ENCODE results near the gene ARHGDIG.

The ARHGDIG gene

DNA sequence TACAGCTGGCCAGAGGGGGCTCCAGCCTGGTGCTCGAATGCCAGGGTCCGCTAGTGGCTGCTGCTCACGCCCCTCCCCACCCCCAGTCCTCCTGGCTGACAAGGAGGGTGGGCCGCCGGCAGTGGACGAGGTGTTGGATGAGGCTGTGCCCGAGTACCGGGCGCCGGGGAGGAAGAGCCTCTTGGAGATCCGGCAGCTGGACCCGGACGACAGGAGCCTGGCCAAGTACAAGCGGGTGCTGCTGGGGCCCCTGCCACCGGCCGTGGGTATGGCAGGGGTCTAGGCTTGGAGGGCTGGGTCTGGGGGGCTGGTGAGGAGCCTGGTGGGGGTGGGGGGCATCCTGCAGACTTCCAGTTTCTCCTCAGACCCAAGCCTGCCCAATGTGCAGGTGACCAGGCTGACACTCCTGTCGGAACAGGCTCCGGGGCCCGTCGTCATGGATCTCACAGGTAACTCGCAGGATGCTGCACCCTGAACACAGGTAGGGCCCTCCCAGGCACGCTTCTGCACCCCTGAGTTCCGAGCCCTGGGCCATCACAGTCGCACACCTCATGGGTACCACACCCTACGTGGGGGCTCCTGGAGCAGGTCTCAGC lies 1.4 kb downstream of the ARHGDIG start:
- DNase-seq = no peak

GRCh38 chr16:282491-282890 lies 2.1 kb downstream of the ARHGDIG start:
- no peak for DNase-seq

GRCh38 chr16:283033-283805 lies 2.8 kb downstream of the ARHGDIG start, which contains the start of gene PDIA2:
PDIA2 (plus strand) TSS chr16:283164; CDS start chr16:283170, 6 bp downstream.
- DNase-seq = no peak

- DNase-seq = no peak
These were observed 4.1 kb downstream of the ARHGDIG start for GRCh38 chr16:284204-285120.

- DNase-seq = no peak
These were observed 5.0 kb downstream of the ARHGDIG start for GRCh38 chr16:285146-286055.

DNA sequence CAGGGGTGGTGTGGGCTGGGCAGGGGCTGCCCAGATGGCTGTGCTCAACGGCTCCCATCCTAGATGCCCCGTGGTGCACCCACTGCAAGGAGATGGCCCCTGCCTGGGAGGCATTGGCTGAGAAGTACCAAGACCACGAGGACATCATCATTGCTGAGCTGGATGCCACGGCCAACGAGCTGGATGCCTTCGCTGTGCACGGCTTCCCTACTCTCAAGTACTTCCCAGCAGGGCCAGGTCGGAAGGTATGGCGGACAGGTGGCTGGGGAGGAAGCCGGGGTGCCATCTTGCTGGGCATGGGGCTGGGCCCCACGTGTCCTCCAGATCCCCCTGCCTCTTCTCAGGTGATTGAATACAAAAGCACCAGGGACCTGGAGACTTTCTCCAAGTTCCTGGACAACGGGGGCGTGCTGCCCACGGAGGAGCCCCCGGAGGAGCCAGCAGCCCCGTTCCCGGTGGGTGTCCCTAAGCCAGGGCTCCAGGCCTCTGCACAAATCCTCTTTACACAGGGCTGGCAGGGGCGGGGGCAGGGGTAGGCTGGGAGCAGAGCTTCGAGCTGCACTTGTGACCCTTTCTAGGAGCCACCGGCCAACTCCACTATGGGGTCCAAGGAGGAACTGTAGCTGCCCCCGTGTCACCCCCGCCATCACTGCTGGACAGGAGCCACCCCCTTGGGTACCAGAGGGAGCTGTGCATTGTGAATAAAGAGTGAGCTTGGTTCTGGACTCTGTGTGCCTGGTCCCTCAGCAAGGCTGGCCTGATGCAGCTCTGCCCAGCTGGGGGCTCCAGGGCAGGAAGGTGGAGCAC lies 6.3 kb downstream of the ARHGDIG start:
- DNase-seq = no peak

DNA sequence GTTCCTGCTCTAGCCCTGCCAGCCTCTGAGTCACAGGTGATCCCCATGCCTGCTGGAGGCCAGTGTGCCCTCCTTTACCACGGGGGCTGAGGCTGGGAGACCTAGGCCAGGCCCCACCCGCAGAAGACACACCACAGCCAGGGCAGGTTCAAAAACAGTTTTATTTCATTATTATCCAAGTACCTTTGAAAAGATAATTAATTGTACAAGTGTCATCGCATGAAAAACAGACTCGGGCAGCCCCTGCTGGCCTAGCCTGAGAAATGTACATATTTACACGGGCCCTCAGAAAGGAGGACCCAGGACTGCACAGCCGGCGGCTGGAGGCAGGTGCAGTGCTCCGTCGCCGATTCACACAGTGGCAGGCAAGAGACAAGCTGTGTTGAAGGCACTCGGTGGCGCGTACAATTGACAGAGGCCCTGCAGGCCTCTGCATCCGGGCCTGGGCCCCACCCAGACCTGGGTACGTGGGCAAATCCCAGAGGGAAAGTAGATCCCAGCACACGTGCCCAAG lies 7.0 kb downstream of the ARHGDIG start:
- no peak for DNase-seq

- DNase-seq = no peak
These were observed 7.9 kb downstream of the ARHGDIG start for GRCh38 chr16:287981-288920.

- DNase-seq = no peak
These were observed 9.1 kb downstream of the ARHGDIG start for GRCh38 chr16:289395-289997.

DNA sequence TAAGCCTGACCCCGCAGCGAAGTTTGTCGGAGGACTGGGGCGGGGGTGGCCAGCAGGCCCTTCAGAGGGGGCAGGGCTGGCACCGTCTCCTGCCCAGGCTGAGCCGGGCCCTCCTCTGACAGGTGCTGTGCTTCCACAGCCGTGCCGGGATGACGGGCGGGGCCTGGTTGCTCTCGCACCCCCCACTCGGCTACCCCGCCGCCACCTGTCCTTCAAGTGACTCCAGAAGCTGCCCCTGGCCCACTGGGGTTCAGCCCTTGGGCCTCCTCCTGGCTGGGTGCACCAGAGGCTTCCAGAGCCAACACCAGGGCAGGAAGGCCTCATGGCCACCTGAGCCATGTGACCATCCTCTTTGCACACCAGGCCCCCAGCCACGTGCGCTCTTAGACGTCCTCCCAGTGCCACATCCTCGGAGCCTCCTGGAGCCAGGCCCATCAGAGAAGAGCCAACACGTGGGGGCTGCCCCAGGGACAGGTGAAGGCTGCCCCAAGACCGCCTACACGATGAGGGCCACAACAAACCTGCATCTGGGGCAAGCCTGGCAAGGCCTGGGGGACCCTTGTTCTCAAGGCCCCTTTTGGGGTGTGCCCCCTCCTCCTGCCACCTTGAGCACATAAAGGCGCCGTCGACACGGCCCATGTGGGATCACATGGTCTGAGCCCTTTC lies 9.8 kb downstream of the ARHGDIG start:
- DNase-seq = no peak

GRCh38 chr16:290681-291405 lies 10.5 kb downstream of the ARHGDIG start:
- no peak for DNase-seq

- DNase-seq = no peak
These were observed 11.1 kb downstream of the ARHGDIG start for GRCh38 chr16:291539-291938.

GRCh38 chr16:293043-293775 lies 12.8 kb downstream of the ARHGDIG start:
- DNase-seq = no peak

DNA sequence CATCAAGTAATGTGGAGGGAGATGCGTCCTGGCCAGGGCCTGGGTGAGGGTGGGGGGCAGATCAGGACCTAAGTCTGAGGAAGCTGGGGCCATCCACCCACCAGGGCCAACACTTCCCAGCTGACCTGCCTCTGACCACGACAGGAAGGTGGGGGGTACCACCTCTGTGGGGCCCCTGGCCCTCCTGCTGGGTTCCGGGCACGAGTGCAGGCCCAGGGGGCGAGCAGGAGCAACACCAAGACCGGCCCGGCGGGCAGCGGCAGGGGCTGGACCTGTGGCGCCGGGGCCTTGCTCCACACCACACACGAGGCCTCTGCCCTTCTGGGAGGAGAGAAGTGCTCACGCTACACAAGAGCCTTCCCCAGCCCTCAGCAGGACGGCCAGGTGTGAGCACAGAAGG lies 15.9 kb downstream of the ARHGDIG start:
- no peak for DNase-seq

- DNase-seq = no peak
These were observed 16.6 kb downstream of the ARHGDIG start for GRCh38 chr16:296806-297510.

DNA sequence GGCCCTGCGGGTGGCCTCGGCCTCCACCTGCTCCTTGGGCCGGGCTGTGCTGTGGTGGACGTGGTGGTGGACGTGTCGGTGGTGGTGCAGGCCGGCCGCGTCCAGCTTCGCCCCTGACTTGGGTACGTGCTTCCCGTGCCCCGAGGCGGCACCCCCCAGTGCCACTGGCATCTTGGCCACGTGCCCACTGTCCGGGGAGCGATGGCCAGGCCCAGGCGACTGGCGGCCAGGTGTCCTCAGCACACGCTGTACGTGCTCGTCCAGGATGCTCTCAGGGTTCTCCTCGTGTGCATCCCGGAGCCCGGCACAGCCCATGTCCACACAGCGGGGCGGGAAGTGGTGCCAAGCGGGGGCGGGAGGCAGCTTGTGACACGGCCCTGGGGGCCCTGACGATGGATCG lies 17.4 kb downstream of the ARHGDIG start:
- no peak for DNase-seq

DNA sequence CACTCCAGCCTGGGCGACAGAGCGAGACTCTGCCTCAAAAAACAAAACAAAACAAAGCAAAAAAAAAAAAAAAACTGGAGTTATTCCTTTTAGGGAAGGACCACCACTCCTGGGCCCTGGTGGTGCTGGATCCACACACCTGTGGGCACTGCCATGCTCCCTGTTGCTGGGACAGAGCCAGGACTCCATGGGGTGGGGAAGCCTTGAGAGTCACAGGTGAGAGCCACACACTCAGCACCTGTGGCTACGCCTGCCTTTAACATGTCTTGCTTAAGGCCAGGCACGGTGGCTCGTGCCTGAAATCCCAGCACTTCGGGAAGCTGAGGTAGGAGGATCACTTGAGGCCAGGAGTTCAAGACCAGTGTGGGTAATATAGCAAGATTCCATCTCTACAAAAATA lies 20.8 kb downstream of the ARHGDIG start:
- DNase-seq = no peak
